Tibial artery (tissue), 4 donors: ENCODE measurements around the gene TLR1.
A peak's percentile ranks its signal among the peaks of the same experiment; 100 is the strongest.

ENCODE experiments used
- DNase-seq, 2 donors: peaks; one replicate each; pipeline ENCODE4 v3.0.0-alpha.2; 2019
- H3K27ac ChIP-seq, 2 donors: fragments of 200-600 bp; sonication (generic) in 1 of 2; 1 replicate in 1 of 2; 2 replicates in 1 of 2; pipeline ENCODE4 v1.5.1; 2018 to 2019; ENCODE audit warnings: mild to moderate bottlenecking in 1 of 2
- H3K27me3 ChIP-seq, 2 donors: fragments of 200-600 bp; sonication (generic) in 1 of 2; one replicate each; pipeline versions ENCODE4 v1.5.1 to v1.6.0; 2016 to 2019
- H3K36me3 ChIP-seq, 3 donors: fragments of 200-600 bp; sonication (generic) in 2 of 3; one replicate each; pipeline ENCODE4 v1.5.1; 2016 to 2019; ENCODE audit warnings: mild to moderate bottlenecking in 2 of 3
- H3K4me1 ChIP-seq, 4 donors: fragments of 200-600 bp; sonication (generic) in 2 of 4; 1 replicate in 3 of 4; 2 replicates in 1 of 4; pipeline ENCODE4 v1.5.1; 2016 to 2019
- H3K4me3 ChIP-seq, 2 donors: fragments of 200-600 bp; sonication (generic) in 1 of 2; 1 replicate in 1 of 2; 2 replicates in 1 of 2; pipeline ENCODE4 v1.5.1; 2018 to 2019; ENCODE audit warnings: mild to moderate bottlenecking in 2 of 2
- H3K9me3 ChIP-seq, 3 donors: fragments of 200-600 bp; sonication (generic) in 1 of 3; one replicate each; pipeline ENCODE4 v1.5.1; 2016 to 2019
- CTCF ChIP-seq, 2 experiments: fragments of 200-600 bp in 1 of 2; fragments of 450-650 bp in 1 of 2; IDR thresholded peaks; one replicate each; pipeline ENCODE4 v1.5.1; 2017 to 2019; ENCODE audit warnings: antibody characterized with exemption in 2 of 2, mild to moderate bottlenecking in 1 of 2, moderate library complexity in 1 of 2
- intact Hi-C: fragments of 100-400 bp; cut with DNase I; formaldehyde crosslinking; loops from one replicate; pipeline ENCODE4 v1.15.0; 2023; ENCODE audit warnings: low total_unique reads

The TLR1 gene, protein sequence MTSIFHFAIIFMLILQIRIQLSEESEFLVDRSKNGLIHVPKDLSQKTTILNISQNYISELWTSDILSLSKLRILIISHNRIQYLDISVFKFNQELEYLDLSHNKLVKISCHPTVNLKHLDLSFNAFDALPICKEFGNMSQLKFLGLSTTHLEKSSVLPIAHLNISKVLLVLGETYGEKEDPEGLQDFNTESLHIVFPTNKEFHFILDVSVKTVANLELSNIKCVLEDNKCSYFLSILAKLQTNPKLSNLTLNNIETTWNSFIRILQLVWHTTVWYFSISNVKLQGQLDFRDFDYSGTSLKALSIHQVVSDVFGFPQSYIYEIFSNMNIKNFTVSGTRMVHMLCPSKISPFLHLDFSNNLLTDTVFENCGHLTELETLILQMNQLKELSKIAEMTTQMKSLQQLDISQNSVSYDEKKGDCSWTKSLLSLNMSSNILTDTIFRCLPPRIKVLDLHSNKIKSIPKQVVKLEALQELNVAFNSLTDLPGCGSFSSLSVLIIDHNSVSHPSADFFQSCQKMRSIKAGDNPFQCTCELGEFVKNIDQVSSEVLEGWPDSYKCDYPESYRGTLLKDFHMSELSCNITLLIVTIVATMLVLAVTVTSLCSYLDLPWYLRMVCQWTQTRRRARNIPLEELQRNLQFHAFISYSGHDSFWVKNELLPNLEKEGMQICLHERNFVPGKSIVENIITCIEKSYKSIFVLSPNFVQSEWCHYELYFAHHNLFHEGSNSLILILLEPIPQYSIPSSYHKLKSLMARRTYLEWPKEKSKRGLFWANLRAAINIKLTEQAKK

DNA sequence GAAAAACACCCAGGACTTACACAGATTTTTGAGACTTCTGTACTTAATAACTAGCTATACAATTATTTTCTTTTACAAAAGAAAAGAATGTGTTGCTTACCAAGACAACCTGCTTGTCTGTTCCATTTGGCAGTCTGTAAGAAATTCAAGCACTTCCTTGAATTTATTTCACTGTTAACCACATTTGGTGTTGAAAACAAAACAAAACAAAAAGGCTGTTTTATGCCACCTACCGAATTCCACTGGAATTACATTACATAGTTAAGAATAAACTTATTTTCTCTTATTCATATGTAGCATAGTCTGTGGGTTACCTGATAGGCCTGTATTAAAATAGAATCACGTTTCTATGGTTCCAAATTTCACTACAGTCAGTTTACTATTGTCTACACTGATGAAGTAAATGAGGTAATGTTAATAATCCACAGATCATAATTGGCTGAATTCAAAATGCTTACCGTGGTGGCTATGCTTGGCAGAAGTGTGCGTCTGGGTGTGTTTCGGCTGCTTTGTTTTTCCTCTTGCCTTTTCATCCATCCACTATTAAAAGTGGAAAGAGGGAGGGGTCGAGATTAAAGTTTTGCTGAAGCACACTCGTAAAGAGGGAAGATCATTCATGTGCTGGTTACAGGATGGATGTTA lies at the start of gene TLR1:
Gene TLR1 (minus strand): TSS at position 138 of the 642 bp plus-strand sequence. CDS start 5,960 bp downstream, outside the sequence.
- Histone ChIP-seq H3K4me1 (peaks cover 0 to 16% (median 5%) of the 10 kb centered on the region in 4 donors), H3K27ac (peak within 1 kb of the TSS; percentile 49 to 56), H3K27me3 (no peaks in the 10 kb centered on the region), H3K9me3 (peaks cover 0 to 4% (median 0%) of the 10 kb centered on the region in 3 donors), H3K4me3 (peak within 1 kb of the TSS; percentile 35 to 37), H3K36me3 (peaks cover 3 to 16% (median 10%) of the 10 kb centered on the region in 3 donors)
- TF ChIP-seq CTCF (IDR thresholded peaks at IDR 0.05): peak; percentile 51 to 56
- intact Hi-C loops: no loop called here
- DNase-seq: no peak

- DNase-seq: no peak
- Histone ChIP-seq H3K36me3 (no peaks in the 10 kb centered on the region), H3K9me3 (no peaks in the 10 kb centered on the region), H3K27me3 (no peaks in the 10 kb centered on the region), H3K4me3 (no peak overlapping the region), H3K27ac (no peak overlapping the region), H3K4me1 (no peaks in the 10 kb centered on the region)
- intact Hi-C loops: no loop called here
- no peak for TF ChIP-seq CTCF (IDR thresholded peaks at IDR 0.05)
Measured at GRCh38 chr4:38846015-38846414, 41.4 kb upstream of the TLR1 start.

GRCh38 chr4:38842994-38843393 lies 38.4 kb upstream of the TLR1 start:
- intact Hi-C loops: no loop called here
- no peak overlapping the region for H3K27ac ChIP-seq
- DNase-seq: no peak
- no peaks in the 10 kb centered on the region for H3K9me3 ChIP-seq
- no peaks in the 10 kb centered on the region for H3K27me3 ChIP-seq
- H3K36me3 ChIP-seq: no peaks in the 10 kb centered on the region
- H3K4me3 ChIP-seq: no peak overlapping the region
- no peaks in the 10 kb centered on the region for H3K4me1 ChIP-seq
- no peak for TF ChIP-seq CTCF (IDR thresholded peaks at IDR 0.05)

- Histone ChIP-seq H3K27ac (no peak overlapping the region), H3K36me3 (no peaks in the 10 kb centered on the region), H3K4me1 (no peaks in the 10 kb centered on the region), H3K4me3 (no peak overlapping the region), H3K27me3 (no peaks in the 10 kb centered on the region), H3K9me3 (peaks cover 0 to 15% (median 0%) of the 10 kb centered on the region in 3 donors)
- TF ChIP-seq CTCF (IDR thresholded peaks at IDR 0.05): no peak
- intact Hi-C loops: no loop called here
- no peak for DNase-seq
Measured at GRCh38 chr4:38837849-38838248, 33.3 kb upstream of the TLR1 start.

GRCh38 chr4:38837334-38837733 lies 32.7 kb upstream of the TLR1 start:
- Histone ChIP-seq H3K27me3 (no peaks in the 10 kb centered on the region), H3K9me3 (peaks cover 0 to 15% (median 0%) of the 10 kb centered on the region in 3 donors), H3K27ac (no peak overlapping the region), H3K36me3 (no peaks in the 10 kb centered on the region), H3K4me3 (no peak overlapping the region), H3K4me1 (no peaks in the 10 kb centered on the region)
- no peak for TF ChIP-seq CTCF (IDR thresholded peaks at IDR 0.05)
- intact Hi-C loops: no loop called here
- DNase-seq: no peak
